ENCODE data around the gene ZNF606. TPM values are rescaled to one million over a fixed set of nuclear protein-coding genes. Genes with fewer than 3 reads are reported as not detected.

ZNF606 gene
- total RNA-seq, 2 donors from 2014 or later: 11.7 to 21.4 TPM

DNA sequence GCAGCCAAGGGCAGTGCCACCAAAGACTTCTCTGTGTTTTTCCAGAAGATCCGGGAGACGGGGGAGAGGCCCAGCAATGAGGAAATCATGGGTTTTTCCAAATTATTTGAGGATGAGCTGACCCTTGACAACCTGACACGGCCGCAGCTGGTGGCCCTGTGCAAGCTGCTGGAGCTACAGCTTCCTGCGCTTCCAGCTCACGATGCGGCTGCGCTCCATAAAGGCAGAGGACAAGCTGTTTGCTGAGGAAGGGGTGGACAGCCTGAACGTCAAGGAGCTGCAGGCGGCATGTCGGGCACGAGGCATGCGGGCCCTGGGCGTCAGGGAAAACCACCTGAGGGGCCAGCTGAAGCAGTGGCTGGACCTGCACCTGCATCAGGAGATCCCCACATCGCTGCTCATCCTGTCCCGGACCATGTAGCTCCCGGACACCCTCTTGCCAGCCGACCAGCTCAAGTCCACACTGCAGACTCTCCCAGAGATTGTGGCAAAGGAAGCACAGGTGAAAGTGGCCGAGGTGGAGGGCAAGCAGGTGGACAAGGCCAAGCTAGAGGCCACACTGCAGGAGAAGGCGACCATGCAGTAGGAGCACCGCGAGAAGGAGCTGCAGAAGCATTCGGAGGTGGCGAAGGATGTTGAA, 42.9 kb upstream of the ZNF606 start:
- TF ChIP-seq, protein P1, sequence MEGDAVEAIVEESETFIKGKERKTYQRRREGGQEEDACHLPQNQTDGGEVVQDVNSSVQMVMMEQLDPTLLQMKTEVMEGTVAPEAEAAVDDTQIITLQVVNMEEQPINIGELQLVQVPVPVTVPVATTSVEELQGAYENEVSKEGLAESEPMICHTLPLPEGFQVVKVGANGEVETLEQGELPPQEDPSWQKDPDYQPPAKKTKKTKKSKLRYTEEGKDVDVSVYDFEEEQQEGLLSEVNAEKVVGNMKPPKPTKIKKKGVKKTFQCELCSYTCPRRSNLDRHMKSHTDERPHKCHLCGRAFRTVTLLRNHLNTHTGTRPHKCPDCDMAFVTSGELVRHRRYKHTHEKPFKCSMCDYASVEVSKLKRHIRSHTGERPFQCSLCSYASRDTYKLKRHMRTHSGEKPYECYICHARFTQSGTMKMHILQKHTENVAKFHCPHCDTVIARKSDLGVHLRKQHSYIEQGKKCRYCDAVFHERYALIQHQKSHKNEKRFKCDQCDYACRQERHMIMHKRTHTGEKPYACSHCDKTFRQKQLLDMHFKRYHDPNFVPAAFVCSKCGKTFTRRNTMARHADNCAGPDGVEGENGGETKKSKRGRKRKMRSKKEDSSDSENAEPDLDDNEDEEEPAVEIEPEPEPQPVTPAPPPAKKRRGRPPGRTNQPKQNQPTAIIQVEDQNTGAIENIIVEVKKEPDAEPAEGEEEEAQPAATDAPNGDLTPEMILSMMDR (IDR thresholded peaks at IDR 0.05): no peak
- no peak for TF ChIP-seq POLR2A (IDR thresholded peaks at IDR 0.05)
- no peaks in the 10 kb centered on the region for H3K4me1 ChIP-seq
- H3K27me3 ChIP-seq: no peaks in the 10 kb centered on the region
- intact Hi-C loops (cut with DNase I): no loop called here
- DNase-seq: no peak
- no peak overlapping the region for H3K27ac ChIP-seq
- peaks cover 0 to 40% (median 0%) of the 10 kb centered on the region in 3 donors for H3K9me3 ChIP-seq
- no peak for ATAC-seq
- H3K4me3 ChIP-seq: no peak overlapping the region
- WGBS, 2 donors: 85 to 88% methylated on average over 15 to 24 of the region's 24 CpGs
- no peaks in the 10 kb centered on the region for H3K36me3 ChIP-seq (replicated peaks in 1 of 2; ENCODE audit: insufficient read depth in 1 of 2, low read depth in 2 of 2)

DNA sequence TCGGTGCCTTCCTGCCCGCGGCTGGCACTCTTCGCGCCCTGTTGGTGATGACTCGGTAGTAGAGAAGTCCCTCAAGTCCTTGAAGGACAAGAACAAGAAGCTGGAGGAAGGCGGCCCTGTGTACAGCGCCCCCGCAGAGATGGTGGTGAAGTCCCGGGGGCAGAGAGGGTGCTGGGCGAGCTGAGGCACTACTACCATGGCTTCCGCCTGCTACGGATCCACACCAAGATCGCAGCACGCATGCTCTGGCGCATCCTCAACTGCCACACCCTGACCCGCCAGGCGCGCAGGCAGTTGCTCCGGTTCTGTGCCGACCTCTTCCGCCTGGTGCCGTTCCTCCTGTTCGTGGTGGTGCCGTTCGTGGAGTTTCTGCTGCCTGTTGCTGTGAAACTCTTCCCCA, 42.3 kb upstream of the ZNF606 start:
- Histone ChIP-seq H3K27ac (no peak overlapping the region), H3K27me3 (no peaks in the 10 kb centered on the region), H3K36me3 (replicated peaks in 1 of 2; ENCODE audit: insufficient read depth in 1 of 2, low read depth in 2 of 2) (no peaks in the 10 kb centered on the region), H3K9me3 (peaks cover 0 to 37% (median 0%) of the 10 kb centered on the region in 3 donors), H3K4me1 (no peaks in the 10 kb centered on the region), H3K4me3 (no peak overlapping the region)
- ATAC-seq (no peak), DNase-seq (no peak)
- WGBS, 2 donors: 85 to 92% methylated on average over 18 to 26 of the region's 26 CpGs
- no peak for TF ChIP-seq POLR2A (IDR thresholded peaks at IDR 0.05)
- TF ChIP-seq, protein P1 (IDR thresholded peaks at IDR 0.05): no peak
- intact Hi-C loops (cut with DNase I): no loop called here

- H3K4me3 ChIP-seq: no peak overlapping the region
- WGBS, 2 donors: 62 to 71% methylated on average over 21 to 35 of the region's 42 CpGs
- no peaks in the 10 kb centered on the region for H3K4me1 ChIP-seq
- no peaks in the 10 kb centered on the region for H3K36me3 ChIP-seq (replicated peaks in 1 of 2; ENCODE audit: insufficient read depth in 1 of 2, low read depth in 2 of 2)
- TF ChIP-seq, protein P1 (IDR thresholded peaks at IDR 0.05): no peak
- TF ChIP-seq POLR2A (IDR thresholded peaks at IDR 0.05): no peak
- no peak for DNase-seq
- H3K27ac ChIP-seq: no peak overlapping the region
- ATAC-seq: no peak
- intact Hi-C loops (cut with DNase I): no loop called here
- H3K27me3 ChIP-seq: no peaks in the 10 kb centered on the region
- H3K9me3 ChIP-seq: peaks cover 0 to 32% (median 0%) of the 10 kb centered on the region in 3 donors
These were observed 41.8 kb upstream of the ZNF606 start for GRCh38 chr19:58044391-58044790.

GRCh38 chr19:58042495-58043340, 40.1 kb upstream of the ZNF606 start:
- Histone ChIP-seq H3K36me3 (replicated peaks in 1 of 2; ENCODE audit: insufficient read depth in 1 of 2, low read depth in 2 of 2) (no peaks in the 10 kb centered on the region), H3K4me3 (no peak overlapping the region), H3K27me3 (no peaks in the 10 kb centered on the region), H3K27ac (no peak overlapping the region), H3K4me1 (peaks cover 5% of the 10 kb centered on the region), H3K9me3 (peaks cover 0 to 32% (median 0%) of the 10 kb centered on the region in 3 donors)
- 33 to 63% methylated on average over 28 to 54 of the region's 54 CpGs for WGBS, 2 donors
- TF ChIP-seq POLR2A (IDR thresholded peaks at IDR 0.05): no peak
- TF ChIP-seq, protein P1 (IDR thresholded peaks at IDR 0.05): peak in 3 of 7 experiments; percentile 4 to 21 (median 17)
- intact Hi-C loops (cut with DNase I): no loop called here
- DNase-seq: peak in 3 of 4 donors; percentile 7 to 17 (median 16)
- no peak for ATAC-seq
